Measurements from ENCODE around the gene GPANK1.

GRCh38 chr6:31661262-31662123 is 3.3 kb downstream of the GPANK1 start:
- no peak for TF ChIP-seq ZBTB40 (IDR thresholded peaks at IDR 0.05)
- no peak for TF ChIP-seq ZBTB40 (CRISPR knock-in tag; IDR thresholded peaks at IDR 0.05)
- no peak for TF ChIP-seq ILF3 (IDR thresholded peaks at IDR 0.05; ENCODE audit: borderline replicate concordance)
- TF ChIP-seq SIN3A (IDR thresholded peaks at IDR 0.05; ENCODE audit: borderline replicate concordance in 2 of 2, control insufficient read depth in 1 of 2, low read depth in 2 of 2, low read length in 2 of 2) = no peak
